IPS-18c (cell line): ENCODE data around the gene TTC33.
"Not testable (repeated sequence)": the region's sequence is repeated elsewhere in the genome, so short reads cannot be mapped to it uniquely, and the experiment has no call there.

Experiments
- H3K4me3 ChIP-seq: 2 replicates; pipeline ENCODE4 v1.7.0; 2013; ENCODE audit warnings: low read depth, mild to moderate bottlenecking, low read length, moderate library complexity; ENCODE audit not compliant: insufficient read depth
- H3K9me3 ChIP-seq: one replicate; pipeline ENCODE4 v1.6.1; 2013; ENCODE audit warnings: mild to moderate bottlenecking, low read length, moderate library complexity; ENCODE audit not compliant: control insufficient read depth, insufficient read depth

TTC33 gene

DNA sequence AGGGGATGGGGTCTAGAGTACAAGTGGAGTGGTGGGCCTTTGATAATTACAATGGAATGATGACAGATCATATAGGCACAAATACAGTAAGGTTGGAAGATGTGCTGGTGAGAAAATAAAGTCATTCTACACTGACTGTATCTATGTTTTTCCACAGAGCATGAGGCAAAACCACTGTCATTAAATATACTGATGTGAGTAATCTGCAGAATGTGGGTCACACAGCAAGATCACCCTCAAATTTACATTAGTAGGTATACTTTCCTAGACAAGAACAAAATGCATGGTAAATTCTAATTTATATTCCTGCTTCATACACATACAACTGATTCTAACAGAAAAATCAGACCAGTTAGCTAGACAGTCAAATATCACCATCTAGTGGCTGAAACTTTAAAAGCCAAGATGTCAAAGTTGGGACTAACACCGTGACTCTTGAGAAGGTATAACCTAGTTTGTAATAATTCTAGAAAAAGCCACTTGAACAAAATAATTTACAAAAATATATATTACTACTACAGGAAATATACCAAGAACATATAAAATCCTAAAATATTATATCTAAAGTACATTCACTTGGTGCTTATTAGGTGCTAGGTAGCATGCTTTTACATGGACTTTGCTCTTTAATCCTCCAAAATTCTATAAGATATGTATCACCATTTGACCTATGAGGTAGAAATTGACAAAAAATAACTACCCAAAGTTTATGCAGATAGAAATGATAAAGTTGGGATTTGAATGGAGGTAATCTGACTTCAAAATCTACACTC is 19.5 kb downstream of the TTC33 start:
- no peak overlapping the region for H3K4me3 ChIP-seq
- H3K9me3 ChIP-seq: no peaks in the 10 kb centered on the region

DNA sequence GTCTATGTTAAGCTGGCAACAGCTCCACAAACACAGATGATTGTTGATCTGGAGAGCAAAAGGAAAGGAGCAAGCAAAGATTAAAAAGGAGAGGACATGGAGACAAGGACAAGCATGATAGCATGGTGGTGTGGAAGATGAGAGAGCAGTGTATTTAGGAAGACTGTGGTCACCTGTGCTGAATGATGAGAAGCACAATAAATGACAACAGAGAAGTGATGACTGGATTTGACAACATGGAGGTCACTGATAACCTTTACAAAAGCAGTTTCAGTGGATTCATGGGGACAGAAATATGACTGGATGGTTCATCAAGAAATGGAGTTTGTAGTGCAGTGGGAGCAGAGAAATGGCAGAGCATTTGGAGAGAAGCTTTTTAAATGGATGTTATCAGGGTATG is 20.2 kb downstream of the TTC33 start:
- H3K4me3 ChIP-seq: no peak overlapping the region

DNA sequence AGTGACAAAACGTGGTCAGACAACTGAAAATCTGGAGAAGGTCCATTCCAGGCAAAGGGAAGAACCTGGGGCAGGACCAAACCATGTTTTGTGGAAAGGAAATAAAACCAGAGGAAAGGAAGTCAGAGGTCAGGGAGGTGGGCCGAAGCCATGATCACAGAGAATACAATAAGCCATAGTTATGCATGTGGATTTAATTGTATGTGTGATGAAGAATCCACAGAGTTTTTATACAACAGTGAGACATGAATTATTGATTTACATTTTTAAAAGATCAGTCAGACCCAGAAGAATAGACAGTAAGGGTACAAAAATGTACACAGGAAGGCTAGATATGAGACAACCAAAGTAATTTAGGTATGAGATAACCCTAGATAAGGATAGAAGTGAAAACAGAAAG is 20.8 kb downstream of the TTC33 start:
- Histone ChIP-seq H3K9me3 (no peaks in the 10 kb centered on the region), H3K4me3 (no peak overlapping the region)

More for the DNA sequence above, 20.2 kb downstream of the TTC33 start:
- H3K9me3 ChIP-seq: no peaks in the 10 kb centered on the region

DNA sequence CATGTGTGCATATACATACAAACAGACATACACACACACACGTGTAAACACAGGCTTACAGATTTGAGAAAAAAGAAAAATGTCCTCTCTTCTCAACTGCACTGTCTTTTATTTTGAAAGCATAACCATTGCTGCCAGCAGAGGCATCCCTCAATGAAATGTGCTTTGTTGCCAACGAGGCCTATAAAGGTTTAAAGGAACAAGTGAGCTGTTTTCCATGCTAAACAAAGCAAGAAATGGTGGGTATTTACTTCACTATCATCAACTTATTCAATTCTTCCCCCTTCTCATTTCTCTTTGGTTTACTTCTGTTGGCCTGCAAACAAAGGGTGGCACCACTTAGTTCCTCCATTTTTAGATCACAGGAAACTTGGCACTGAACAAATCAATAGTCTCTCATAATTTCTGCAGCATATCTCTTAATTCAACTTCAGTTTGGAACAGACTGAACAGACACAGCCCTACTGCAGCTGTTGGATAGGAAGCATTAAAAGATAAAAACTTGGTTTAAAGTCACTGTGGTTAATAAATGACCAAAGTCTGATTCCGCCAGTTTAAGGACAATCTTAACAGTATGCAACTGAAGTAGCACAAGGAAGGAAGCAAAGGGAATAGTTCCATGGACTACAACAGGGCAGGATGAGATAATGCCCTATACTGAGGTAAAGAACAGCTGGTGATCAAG is 21.7 kb downstream of the TTC33 start:
- no peak overlapping the region for H3K4me3 ChIP-seq
- H3K9me3 ChIP-seq: no peaks in the 10 kb centered on the region

DNA sequence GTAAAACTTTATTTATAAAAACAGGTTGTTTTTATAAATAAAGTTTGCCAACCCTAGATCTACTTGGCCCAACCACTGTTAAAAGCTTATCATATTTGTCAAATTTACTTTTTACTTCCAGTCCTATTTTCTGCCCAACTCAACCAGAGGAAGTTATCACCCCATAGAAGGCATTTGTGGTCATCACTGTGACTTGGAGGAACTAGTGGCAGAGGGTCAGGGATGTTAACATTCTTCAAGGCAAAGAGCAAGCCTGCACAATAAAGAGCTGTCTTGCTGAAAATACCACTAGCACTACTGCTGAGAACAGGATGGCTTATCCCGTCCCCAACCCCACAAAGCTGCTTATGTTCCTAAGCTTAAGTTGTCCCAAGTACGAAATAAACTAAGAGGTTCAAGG is 22.3 kb downstream of the TTC33 start:
- Histone ChIP-seq H3K4me3 (no peak overlapping the region), H3K9me3 (no peaks in the 10 kb centered on the region)

DNA sequence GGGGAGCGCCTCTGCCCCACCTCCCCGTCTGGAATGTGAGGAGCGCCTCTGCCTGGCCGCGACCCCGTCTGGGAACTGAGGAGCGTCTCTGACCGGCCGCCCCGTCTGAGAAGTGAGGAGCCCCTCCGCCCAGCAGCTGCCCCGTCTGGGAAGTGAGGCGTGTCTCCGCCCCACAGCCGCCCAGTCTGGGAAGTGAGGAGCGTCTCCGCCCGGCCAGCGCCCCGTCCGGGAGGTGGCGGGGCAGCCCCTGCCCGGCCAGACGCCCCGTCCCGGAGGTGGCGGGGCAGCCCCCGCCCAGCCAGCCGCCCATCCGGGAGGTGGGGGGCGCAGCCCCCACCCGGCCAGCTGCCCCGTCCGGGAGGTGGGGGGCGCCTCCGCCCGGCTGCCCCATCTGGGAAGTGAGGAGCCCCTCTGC is 33.3 kb downstream of the TTC33 start:
- H3K9me3 ChIP-seq, H3K4me3 ChIP-seq: not testable (repeated sequence)

DNA sequence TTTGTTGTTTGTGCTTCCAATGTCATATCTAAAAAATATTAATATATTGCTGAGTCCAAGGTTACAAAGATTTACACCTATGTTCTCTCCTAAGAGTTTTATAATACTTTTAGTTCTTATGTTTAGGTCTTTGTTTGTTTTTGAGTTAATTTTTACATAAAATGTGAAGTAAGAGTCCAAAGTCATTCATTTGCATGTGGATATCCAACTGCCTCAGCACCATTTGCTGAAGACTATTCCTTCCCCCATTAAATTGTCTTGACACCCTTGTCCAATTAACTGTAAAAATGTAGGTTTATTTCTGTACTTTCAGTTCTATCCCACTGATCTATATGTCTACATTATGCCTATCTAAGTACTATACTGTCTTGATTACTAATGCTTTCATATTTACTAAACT is 35.7 kb downstream of the TTC33 start:
- H3K9me3 ChIP-seq: no peaks in the 10 kb centered on the region
- H3K4me3 ChIP-seq: no peak overlapping the region

DNA sequence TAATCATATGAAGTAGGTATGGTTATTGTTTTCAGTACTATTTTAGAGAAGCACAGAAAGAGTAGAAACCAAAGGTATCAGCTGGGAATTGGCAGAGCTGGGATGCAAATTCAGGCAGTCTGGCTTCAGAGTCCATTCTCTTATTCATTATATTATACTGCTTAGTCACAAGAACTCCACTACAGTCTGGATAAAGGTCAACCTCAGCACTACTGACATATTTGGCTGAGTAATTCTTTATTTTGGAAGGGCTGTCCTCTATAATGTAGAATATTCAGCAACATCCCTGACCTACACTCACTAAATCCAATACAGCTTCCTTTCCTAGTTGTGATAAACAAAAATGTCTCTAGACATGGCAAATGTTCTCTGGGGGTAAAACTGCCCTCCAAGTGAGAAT is 38.5 kb downstream of the TTC33 start:
- Histone ChIP-seq H3K9me3 (no peaks in the 10 kb centered on the region), H3K4me3 (no peak overlapping the region)

DNA sequence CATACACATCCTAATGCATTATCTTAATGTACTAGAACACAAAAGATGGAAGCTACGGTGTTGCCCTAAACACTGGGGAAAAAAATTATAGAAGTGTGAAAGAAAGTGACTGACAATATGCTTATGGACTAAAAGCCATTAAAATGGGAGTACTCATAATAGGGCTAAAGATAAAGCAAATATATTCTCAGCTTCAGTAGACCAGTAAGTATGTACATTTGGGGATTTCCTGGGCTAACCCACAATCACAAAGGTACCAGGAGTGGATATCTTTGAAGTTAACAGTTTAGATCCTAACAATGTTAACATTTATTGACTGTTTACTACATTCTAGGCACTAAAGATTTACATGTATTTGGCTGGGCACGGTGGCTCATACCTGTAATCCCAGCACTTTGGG is 39.2 kb downstream of the TTC33 start:
- H3K4me3 ChIP-seq: no peak overlapping the region
- no peaks in the 10 kb centered on the region for H3K9me3 ChIP-seq

DNA sequence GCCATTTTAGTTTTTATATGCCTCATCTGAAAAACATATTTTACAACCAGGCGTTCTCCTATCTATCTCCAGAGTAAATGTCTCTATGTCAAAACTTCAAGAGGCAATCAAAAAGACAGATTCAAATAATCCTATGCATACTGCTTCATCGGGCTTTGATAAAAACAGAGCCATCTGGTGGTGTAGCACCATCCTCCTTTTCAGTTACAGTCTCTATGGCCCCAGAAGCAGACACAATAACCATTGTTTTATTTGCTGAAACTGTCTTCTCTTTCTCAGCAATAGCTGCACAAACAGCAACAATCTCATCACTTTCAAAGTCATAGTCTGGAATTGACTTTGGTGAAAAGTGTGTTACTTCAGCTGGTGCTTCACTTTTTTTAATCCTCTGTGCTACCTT is 39.8 kb downstream of the TTC33 start:
- no peak overlapping the region for H3K4me3 ChIP-seq
- H3K9me3 ChIP-seq: no peaks in the 10 kb centered on the region

DNA sequence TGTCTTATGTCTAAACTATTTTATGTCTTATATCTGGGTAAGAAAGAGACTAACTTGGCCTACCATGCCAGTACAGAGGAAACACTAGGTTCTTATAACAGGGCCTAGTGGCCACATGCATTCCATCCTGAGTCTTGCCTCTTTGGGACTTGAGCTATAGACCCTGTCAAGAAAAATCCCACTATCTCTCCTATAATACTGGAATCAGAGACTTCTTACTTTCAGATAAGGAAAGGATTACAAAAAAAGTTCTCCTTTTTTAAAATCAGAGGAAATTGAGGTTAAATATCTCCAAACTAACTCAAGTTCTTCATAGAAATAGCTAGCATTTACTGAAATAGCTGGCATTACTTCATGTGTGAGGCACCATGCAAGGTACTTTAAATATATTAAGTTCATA is 41.8 kb downstream of the TTC33 start:
- no peaks in the 10 kb centered on the region for H3K9me3 ChIP-seq
- H3K4me3 ChIP-seq: no peak overlapping the region

DNA sequence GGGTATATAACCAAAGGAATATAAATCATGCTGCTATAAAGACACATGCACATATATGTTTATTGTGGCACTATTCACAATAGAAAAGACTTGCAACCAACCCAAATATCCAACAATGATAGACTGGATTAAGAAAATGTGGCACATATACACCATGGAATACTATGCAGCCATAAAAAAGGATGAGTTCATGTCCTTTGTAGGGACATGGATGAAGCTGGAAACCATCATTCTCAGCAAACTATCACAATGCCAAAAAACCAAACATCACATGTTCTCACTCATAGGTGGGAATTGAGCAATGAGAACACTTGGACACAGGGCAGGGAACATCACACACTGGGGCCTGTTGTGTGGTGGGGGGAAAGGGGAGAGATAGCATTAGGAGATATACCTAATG is 45.2 kb downstream of the TTC33 start:
- H3K9me3 ChIP-seq, H3K4me3 ChIP-seq: not testable (repeated sequence)

DNA sequence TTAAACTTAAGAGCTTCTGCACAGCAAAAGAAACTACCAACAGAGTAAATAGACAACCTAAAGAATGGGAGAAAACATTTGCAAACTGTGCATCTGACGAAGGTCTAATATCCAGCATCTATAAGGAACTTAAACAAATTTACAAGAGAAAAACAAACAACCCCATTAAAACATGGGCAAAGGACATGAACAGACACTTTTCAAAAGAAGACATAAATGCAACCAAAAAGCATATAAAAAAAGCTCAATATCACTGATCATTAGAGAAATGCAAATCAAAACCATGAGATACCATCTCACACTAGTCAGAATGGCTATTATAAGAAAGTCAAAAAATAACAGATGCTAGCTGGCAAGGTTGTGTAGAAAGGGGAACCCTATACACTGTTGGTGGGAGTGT is 50.3 kb downstream of the TTC33 start:
- H3K9me3 ChIP-seq, H3K4me3 ChIP-seq: not testable (repeated sequence)

DNA sequence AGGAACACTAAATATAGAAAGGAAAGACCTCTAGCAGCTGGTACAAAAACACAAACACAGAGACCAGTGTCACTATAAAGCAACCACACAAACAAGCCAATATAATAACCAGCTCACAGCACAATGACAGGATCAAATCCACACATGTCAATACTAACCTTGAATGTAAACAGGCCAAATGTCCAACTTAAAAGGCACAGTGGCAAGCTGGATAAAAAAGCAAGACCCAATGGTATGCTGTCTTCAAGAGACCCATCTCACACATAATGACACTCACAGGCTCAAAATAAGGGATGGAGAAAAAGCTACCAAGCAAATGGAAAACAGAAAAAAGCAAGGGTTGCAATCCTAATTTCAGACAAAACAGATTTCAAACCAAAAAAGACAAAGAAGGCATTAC is 53.7 kb downstream of the TTC33 start:
- H3K9me3 ChIP-seq, H3K4me3 ChIP-seq: not testable (repeated sequence)

DNA sequence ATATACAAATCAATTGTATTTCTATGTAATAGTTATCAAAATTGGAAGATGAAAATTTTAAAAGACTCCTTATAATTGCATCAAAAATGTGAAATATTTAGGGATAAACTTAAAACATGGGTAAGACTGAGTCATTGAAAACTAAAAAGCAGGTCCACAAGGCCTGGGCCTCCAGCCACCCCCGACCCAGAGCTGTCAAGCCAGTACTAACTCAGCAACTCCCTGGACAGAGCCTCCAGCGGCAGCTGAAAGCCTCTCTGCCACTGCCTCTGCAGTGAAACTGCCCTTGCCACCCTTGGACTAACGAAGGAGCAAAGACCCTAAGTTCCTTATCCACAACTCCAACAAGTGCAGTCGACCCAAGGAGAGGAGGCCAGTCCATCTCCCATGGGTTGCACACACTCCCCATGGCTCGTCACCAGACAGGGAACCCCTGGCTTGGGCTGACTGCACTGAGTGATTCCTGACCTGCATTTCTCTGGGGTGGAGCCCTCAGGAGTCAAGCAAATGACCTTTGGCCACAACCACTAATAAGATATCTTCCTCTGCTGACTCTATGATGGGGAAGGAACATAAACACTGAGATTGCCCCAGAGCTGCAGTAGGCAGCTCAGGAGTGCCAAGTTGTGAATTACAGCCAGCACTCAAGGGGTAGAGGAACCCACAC is 55.5 kb downstream of the TTC33 start:
- peaks cover 6% of the 10 kb centered on the region for H3K9me3 ChIP-seq
- no peak overlapping the region for H3K4me3 ChIP-seq

DNA sequence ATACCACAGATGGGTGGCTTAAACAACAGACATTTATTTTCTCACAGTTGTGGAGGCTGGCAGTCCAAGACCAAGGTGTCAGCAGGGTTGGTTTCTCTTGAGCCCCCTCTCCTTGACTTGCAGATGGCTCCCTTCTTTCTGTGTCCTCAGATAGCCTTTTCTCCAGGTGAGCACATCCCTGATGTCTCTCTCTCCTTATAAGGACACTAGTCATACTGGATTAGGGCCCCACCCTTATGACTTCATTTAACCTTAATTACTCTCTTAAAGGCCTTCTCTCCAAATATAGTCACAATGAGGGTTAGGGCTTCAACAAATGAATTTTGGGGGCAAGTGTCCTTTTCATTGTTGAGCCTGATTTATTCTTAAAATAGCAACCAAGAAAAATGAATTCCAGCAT is 61.3 kb downstream of the TTC33 start:
- H3K4me3 ChIP-seq: no peak overlapping the region
- no peaks in the 10 kb centered on the region for H3K9me3 ChIP-seq

DNA sequence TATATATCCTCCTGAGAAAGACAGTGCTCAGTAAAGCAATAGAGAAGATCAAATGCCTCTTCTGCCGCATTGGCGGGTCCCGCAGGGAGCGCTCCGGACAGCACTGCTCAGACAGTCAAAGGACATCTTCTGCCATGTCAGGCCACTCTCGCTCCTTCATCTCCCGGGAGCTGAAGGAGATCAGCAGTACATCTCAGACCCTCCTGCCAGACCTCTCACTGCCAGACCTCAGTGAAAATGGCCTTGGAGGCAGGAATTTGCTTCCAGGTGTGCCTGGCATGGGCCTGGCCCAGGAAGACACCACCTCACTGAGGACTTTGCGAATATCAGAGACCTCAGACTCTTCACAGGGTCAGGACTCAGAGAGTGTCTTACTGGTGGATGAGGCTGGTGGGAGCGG is 63.9 kb downstream of the TTC33 start:
- Histone ChIP-seq H3K9me3 (no peaks in the 10 kb centered on the region), H3K4me3 (no peak overlapping the region)

DNA sequence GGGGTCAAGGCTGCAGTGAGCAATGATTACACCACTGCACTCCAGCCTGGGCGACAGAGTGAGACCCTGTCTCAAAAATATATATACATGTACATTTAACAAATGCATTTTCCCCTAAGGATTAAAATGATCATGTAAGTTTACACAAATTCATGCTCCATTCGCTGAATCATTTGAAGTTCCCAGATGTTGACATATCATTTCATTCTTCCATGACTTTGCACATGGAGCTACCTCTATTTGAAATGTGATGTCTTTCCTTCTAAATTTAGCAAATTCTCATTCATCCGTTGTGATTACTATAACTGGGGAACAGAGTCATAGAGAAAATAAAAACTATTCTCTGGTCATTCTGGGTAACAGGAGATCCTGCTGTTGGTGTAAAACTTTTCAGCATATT is 65.5 kb downstream of the TTC33 start:
- Histone ChIP-seq H3K9me3 (no peaks in the 10 kb centered on the region), H3K4me3 (no peak overlapping the region)
